ENCODE measurements around the gene SMPD4.

DNA sequence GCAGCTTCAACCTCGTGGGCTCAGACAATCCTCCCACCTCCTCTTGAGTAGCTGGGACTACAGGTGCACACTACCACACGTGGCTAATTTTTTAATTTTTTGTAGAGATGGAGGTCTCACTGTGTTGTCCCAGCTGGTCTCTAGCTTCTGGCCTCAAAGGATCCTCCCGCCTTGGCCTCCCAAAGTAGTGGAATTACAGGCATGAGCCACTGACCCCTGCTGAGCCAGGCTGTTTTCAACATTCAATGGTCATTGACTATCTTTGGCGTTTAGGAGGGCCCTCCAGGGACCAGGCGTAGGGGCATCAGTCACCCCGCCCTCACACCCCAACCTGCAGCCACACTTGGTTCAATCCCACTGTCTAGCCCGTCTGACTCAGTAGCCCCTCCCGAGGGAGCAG, 5.9 kb upstream of the SMPD4 start:
- TF ChIP-seq NR2C2 (CRISPR knock-in tag; IDR thresholded peaks at IDR 0.05): no peak
- TF ChIP-seq, protein P1, sequence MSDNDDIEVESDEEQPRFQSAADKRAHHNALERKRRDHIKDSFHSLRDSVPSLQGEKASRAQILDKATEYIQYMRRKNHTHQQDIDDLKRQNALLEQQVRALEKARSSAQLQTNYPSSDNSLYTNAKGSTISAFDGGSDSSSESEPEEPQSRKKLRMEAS (CRISPR knock-in tag; IDR thresholded peaks at IDR 0.05): no peak
- TF ChIP-seq, protein P2, sequence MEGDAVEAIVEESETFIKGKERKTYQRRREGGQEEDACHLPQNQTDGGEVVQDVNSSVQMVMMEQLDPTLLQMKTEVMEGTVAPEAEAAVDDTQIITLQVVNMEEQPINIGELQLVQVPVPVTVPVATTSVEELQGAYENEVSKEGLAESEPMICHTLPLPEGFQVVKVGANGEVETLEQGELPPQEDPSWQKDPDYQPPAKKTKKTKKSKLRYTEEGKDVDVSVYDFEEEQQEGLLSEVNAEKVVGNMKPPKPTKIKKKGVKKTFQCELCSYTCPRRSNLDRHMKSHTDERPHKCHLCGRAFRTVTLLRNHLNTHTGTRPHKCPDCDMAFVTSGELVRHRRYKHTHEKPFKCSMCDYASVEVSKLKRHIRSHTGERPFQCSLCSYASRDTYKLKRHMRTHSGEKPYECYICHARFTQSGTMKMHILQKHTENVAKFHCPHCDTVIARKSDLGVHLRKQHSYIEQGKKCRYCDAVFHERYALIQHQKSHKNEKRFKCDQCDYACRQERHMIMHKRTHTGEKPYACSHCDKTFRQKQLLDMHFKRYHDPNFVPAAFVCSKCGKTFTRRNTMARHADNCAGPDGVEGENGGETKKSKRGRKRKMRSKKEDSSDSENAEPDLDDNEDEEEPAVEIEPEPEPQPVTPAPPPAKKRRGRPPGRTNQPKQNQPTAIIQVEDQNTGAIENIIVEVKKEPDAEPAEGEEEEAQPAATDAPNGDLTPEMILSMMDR (IDR thresholded peaks at IDR 0.05): no peak
- TF ChIP-seq NR3C1 (CRISPR knock-in tag; conservative IDR thresholded peaks at IDR 0.05; ENCODE audit: low read depth): no peak
- no peak for TF ChIP-seq JUN (CRISPR knock-in tag; IDR thresholded peaks at IDR 0.05)
- TF ChIP-seq IRF1 (CRISPR knock-in tag; IDR thresholded peaks at IDR 0.05): no peak
- no peak for TF ChIP-seq TEAD4 (CRISPR knock-in tag; IDR thresholded peaks at IDR 0.05)
- TF ChIP-seq, protein P3, sequence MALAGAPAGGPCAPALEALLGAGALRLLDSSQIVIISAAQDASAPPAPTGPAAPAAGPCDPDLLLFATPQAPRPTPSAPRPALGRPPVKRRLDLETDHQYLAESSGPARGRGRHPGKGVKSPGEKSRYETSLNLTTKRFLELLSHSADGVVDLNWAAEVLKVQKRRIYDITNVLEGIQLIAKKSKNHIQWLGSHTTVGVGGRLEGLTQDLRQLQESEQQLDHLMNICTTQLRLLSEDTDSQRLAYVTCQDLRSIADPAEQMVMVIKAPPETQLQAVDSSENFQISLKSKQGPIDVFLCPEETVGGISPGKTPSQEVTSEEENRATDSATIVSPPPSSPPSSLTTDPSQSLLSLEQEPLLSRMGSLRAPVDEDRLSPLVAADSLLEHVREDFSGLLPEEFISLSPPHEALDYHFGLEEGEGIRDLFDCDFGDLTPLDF (CRISPR knock-in tag; IDR thresholded peaks at IDR 0.05): no peak

Data from WTC11 (cell line).